Astrocyte (in vitro differentiated cells and primary cell): ENCODE measurements around the gene NUP37. TPM values are rescaled to one million over a fixed set of nuclear protein-coding genes. Genes with fewer than 3 reads are reported as not detected.

Source experiments
- DNase-seq: peaks from one replicate; pipeline ENCODE4 v3.0.0-alpha.2; 2010; ENCODE audit warnings: low read depth
- FAIRE-seq: peaks from 2 replicates; lab custom pipeline; 2011; peaks lifted over from hg19 to GRCh38; lab: Jason Lieb, UNC
- H2AFZ ChIP-seq: 2 replicates; pipeline ENCODE4 v1.6.0; 2012; ENCODE audit warnings: low read depth, low read length, inconsistent platforms
- H3K27ac ChIP-seq: 2 replicates; pipeline ENCODE4 v1.5.1; 2011; ENCODE audit warnings: low read depth, low read length, inconsistent platforms
- H3K27me3 ChIP-seq: 2 replicates; pipeline ENCODE4 v1.6.0; 2011; ENCODE audit warnings: low read length, inconsistent platforms; ENCODE audit not compliant: insufficient read depth
- H3K36me3 ChIP-seq: 2 replicates; pipeline ENCODE4 v1.5.1; 2011; ENCODE audit warnings: low read length, inconsistent platforms; ENCODE audit not compliant: insufficient read depth
- H3K4me1 ChIP-seq: 2 replicates; pipeline ENCODE4 v1.5.1; 2011; ENCODE audit warnings: low read length, inconsistent platforms; ENCODE audit not compliant: insufficient read depth
- H3K4me2 ChIP-seq: 2 replicates; pipeline ENCODE4 v1.6.0; 2012; ENCODE audit warnings: low read length, inconsistent platforms
- H3K4me3 ChIP-seq: 2 replicates; pipeline ENCODE4 v1.5.1; 2011; ENCODE audit warnings: low read depth, mild to moderate bottlenecking, low read length, inconsistent platforms; ENCODE audit not compliant: insufficient read depth
- H3K79me2 ChIP-seq: 2 replicates; pipeline ENCODE4 v1.6.0; 2012; ENCODE audit warnings: mild to moderate bottlenecking, low read length, inconsistent platforms; ENCODE audit not compliant: insufficient read depth
- H3K9ac ChIP-seq: 2 replicates; pipeline ENCODE4 v1.6.0; 2012; ENCODE audit warnings: mild to moderate bottlenecking, low read length, inconsistent platforms
- H3K9me3 ChIP-seq: 2 replicates; pipeline ENCODE4 v1.5.1; 2012; ENCODE audit warnings: low read depth, mild to moderate bottlenecking, low read length, inconsistent platforms; ENCODE audit not compliant: insufficient read depth
- H4K20me1 ChIP-seq: 2 replicates; pipeline ENCODE4 v1.6.0; 2012; ENCODE audit warnings: low read length, inconsistent platforms; ENCODE audit not compliant: insufficient read depth
- H3K27ac Mint-ChIP-seq: one replicate; pipeline ENCODE4 v1.8.0; 2021; ENCODE audit warnings: mild to moderate bottlenecking, mixed read lengths; ENCODE audit not compliant: unreplicated experiment
- H3K27me3 Mint-ChIP-seq: one replicate; pipeline ENCODE4 v1.8.0; 2021; ENCODE audit warnings: low read depth, mixed read lengths; ENCODE audit not compliant: unreplicated experiment
- H3K36me3 Mint-ChIP-seq: one replicate; pipeline ENCODE4 v1.8.0; 2021; ENCODE audit warnings: low read depth, mixed read lengths; ENCODE audit not compliant: unreplicated experiment
- H3K4me1 Mint-ChIP-seq: one replicate; pipeline ENCODE4 v1.8.0; 2021; ENCODE audit warnings: low read depth, mixed read lengths; ENCODE audit not compliant: unreplicated experiment
- H3K4me3 Mint-ChIP-seq: one replicate; pipeline ENCODE4 v1.8.0; 2021; ENCODE audit warnings: mild to moderate bottlenecking, moderate library complexity, mixed read lengths; ENCODE audit not compliant: unreplicated experiment
- H3K9me3 Mint-ChIP-seq: one replicate; pipeline ENCODE4 v1.8.0; 2021; ENCODE audit warnings: mild to moderate bottlenecking, mixed read lengths; ENCODE audit not compliant: unreplicated experiment
- EZH2 ChIP-seq: IDR thresholded peaks from 2 replicates; pipeline ENCODE4 v1.6.1; 2012; ENCODE audit warnings: mild to moderate bottlenecking, low read length, inconsistent platforms; ENCODE audit not compliant: insufficient read depth
- total RNA-seq: library from RNA; stranded (reverse); gene quantifications from 2 replicates; pipeline ENCODE4 v1.2.1, GENCODE V29; 2021
- TF ChIP-seq, protein P1 (sequence below): IDR thresholded peaks from 2 replicates; pipeline ENCODE4 v1.5.1; 2011; ENCODE audit warnings: low read depth, mild to moderate bottlenecking, inconsistent platforms, low read length, moderate library complexity; ENCODE audit not compliant: insufficient read depth

Gene NUP37
- total RNA-seq, 1 donor from 2014 or later: 23.1 TPM

DNA sequence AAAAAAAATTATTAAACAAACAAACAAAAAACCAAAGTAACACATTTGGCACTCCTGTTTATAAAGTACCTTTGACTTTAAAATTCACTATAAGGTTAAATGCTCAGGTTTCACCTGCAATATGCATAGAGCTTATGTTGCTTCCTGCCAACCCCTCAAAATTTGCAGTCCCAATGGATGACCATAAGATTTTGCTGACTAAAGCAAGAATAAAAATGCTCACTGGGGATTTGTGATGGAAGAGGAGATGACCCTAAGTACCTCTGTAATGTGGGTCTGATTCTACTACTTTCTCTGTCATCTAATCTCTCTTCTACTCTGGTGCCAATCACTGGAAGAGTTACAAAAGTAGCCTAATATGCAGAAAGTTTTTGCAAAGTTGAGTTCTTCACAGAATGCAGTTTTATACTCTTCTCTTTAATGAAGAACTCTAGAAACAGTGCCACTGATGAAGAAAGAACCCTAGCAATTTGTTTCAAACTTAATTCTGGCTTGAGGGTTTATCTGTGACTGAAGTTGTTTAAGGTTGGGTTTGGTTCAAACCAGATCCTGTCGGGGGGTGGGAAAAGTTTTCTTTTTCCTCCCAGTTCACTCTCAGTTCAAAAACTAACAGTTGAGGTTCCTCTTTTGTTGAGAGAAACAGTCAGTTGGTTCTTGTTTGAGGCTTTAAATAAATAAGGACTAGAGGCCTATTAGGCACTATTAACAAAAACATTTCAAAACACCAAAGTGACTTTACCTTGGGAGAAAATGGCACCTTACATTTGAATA is 69.1 kb downstream of the NUP37 start:
- H3K36me3 Mint-ChIP-seq: peaks cover 6% of the 10 kb centered on the region
- H3K27me3 Mint-ChIP-seq: no peaks in the 10 kb centered on the region
- H3K4me3 Mint-ChIP-seq: no peak overlapping the region
- FAIRE-seq (no peak), DNase-seq (no peak)
- H3K4me3 ChIP-seq: no peak overlapping the region
- H3K4me1 ChIP-seq: no peaks in the 10 kb centered on the region
- no peak overlapping the region for H3K4me2 ChIP-seq
- H3K27ac Mint-ChIP-seq: no peak overlapping the region
- TF ChIP-seq, protein P1, sequence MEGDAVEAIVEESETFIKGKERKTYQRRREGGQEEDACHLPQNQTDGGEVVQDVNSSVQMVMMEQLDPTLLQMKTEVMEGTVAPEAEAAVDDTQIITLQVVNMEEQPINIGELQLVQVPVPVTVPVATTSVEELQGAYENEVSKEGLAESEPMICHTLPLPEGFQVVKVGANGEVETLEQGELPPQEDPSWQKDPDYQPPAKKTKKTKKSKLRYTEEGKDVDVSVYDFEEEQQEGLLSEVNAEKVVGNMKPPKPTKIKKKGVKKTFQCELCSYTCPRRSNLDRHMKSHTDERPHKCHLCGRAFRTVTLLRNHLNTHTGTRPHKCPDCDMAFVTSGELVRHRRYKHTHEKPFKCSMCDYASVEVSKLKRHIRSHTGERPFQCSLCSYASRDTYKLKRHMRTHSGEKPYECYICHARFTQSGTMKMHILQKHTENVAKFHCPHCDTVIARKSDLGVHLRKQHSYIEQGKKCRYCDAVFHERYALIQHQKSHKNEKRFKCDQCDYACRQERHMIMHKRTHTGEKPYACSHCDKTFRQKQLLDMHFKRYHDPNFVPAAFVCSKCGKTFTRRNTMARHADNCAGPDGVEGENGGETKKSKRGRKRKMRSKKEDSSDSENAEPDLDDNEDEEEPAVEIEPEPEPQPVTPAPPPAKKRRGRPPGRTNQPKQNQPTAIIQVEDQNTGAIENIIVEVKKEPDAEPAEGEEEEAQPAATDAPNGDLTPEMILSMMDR: no peak
- TF ChIP-seq EZH2: no peak
- no peak overlapping the region for H3K9ac ChIP-seq
- no peak overlapping the region for H3K27ac ChIP-seq
- no peak overlapping the region for H2AFZ ChIP-seq
- H4K20me1 ChIP-seq: peaks cover 13% of the 10 kb centered on the region
- no peaks in the 10 kb centered on the region for H3K9me3 Mint-ChIP-seq
- H3K79me2 ChIP-seq: no peaks in the 10 kb centered on the region
- H3K36me3 ChIP-seq: peaks cover 9% of the 10 kb centered on the region
- no peaks in the 10 kb centered on the region for H3K9me3 ChIP-seq
- H3K4me1 Mint-ChIP-seq: peaks cover 4% of the 10 kb centered on the region
- H3K27me3 ChIP-seq: no peaks in the 10 kb centered on the region

DNA sequence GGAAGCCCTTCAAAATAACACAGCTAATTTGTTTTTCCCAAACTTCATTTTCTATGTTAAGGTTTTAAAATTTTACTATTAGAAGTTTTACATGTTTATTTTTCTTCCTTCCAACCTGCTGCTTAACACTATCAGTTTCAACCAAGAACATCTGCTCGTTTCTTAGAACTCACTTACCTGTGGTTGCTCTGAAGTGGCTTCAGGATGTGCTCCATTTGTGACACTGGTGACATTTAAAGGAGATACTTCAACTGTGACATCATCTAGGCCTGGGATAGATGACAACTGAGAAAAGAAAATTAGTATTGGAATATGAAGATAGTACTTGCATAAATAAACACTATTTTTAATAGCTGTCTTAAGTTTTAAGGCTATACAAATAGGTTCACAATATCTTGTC is 76.0 kb downstream of the NUP37 start:
- H3K27me3 Mint-ChIP-seq: no peaks in the 10 kb centered on the region
- FAIRE-seq: no peak

More for the DNA sequence above, 76.0 kb downstream of the NUP37 start:
- Histone ChIP-seq H2AFZ (no peak overlapping the region), H3K27ac (no peak overlapping the region), H3K9me3 (no peaks in the 10 kb centered on the region), H3K79me2 (no peaks in the 10 kb centered on the region), H3K9ac (no peak overlapping the region), H4K20me1 (no peaks in the 10 kb centered on the region), H3K27me3 (no peaks in the 10 kb centered on the region), H3K4me2 (no peak overlapping the region), H3K4me3 (no peak overlapping the region), H3K4me1 (no peaks in the 10 kb centered on the region), H3K36me3 (peaks cover 12% of the 10 kb centered on the region)
- Mint-ChIP-seq H3K36me3 (no peaks in the 10 kb centered on the region), H3K9me3 (no peaks in the 10 kb centered on the region), H3K27ac (no peak overlapping the region), H3K4me1 (no peaks in the 10 kb centered on the region), H3K4me3 (no peak overlapping the region)
- no peak for TF ChIP-seq EZH2
- TF ChIP-seq, protein P1: no peak
- DNase-seq: no peak
